ENCODE data around the gene MAML2.

MAML2 gene

GRCh38 chr11:96085319-96085930, 257.6 kb downstream of the MAML2 start:
- Histone ChIP-seq H3K27me3 (ENCODE audit: insufficient read depth, low read length) (no peaks in the 10 kb centered on the region), H3K4me1 (ENCODE audit: insufficient read depth, low read length) (peaks cover 47% of the 10 kb centered on the region), H3K36me3 (ENCODE audit: insufficient read depth, low read length) (no peaks in the 10 kb centered on the region), H2AFZ (ENCODE audit: low read depth, low read length) (no peak overlapping the region), H3K9me3 (ENCODE audit: low read length) (no peaks in the 10 kb centered on the region), H3K4me3 (ENCODE audit: low read length) (no peak overlapping the region)

- H3K36me3 ChIP-seq (ENCODE audit: insufficient read depth, low read length), result no peaks in the 10 kb centered on the region
- H3K4me1 ChIP-seq (ENCODE audit: insufficient read depth, low read length), result peaks cover 47% of the 10 kb centered on the region
- H2AFZ ChIP-seq (ENCODE audit: low read depth, low read length), result no peak overlapping the region
- H3K4me3 ChIP-seq (ENCODE audit: low read length), result no peak overlapping the region
- no peaks in the 10 kb centered on the region for H3K9me3 ChIP-seq (ENCODE audit: low read length)
- H3K27me3 ChIP-seq (ENCODE audit: insufficient read depth, low read length), result no peaks in the 10 kb centered on the region
Observed at GRCh38 chr11:96084610-96085318, 258.2 kb downstream of the MAML2 start.

- H3K4me3 ChIP-seq (ENCODE audit: low read length), result no peak overlapping the region
- no peaks in the 10 kb centered on the region for H3K36me3 ChIP-seq (ENCODE audit: insufficient read depth, low read length)
Observed at GRCh38 chr11:96082936-96083335, 260.1 kb downstream of the MAML2 start.

GRCh38 chr11:96082002-96082899, 260.7 kb downstream of the MAML2 start:
- Histone ChIP-seq H3K9me3 (ENCODE audit: low read length) (no peaks in the 10 kb centered on the region), H3K4me1 (ENCODE audit: insufficient read depth, low read length) (peaks cover 46% of the 10 kb centered on the region), H3K27me3 (ENCODE audit: insufficient read depth, low read length) (no peaks in the 10 kb centered on the region), H3K36me3 (ENCODE audit: insufficient read depth, low read length) (no peaks in the 10 kb centered on the region), H2AFZ (ENCODE audit: low read depth, low read length) (no peak overlapping the region), H3K4me3 (ENCODE audit: low read length) (no peak overlapping the region)

More at GRCh38 chr11:96082936-96083335, 260.1 kb downstream of the MAML2 start:
- peaks cover 47% of the 10 kb centered on the region for H3K4me1 ChIP-seq (ENCODE audit: insufficient read depth, low read length)
- no peaks in the 10 kb centered on the region for H3K9me3 ChIP-seq (ENCODE audit: low read length)
- H3K27me3 ChIP-seq (ENCODE audit: insufficient read depth, low read length), result no peaks in the 10 kb centered on the region
- H2AFZ ChIP-seq (ENCODE audit: low read depth, low read length), result no peak overlapping the region

DNA sequence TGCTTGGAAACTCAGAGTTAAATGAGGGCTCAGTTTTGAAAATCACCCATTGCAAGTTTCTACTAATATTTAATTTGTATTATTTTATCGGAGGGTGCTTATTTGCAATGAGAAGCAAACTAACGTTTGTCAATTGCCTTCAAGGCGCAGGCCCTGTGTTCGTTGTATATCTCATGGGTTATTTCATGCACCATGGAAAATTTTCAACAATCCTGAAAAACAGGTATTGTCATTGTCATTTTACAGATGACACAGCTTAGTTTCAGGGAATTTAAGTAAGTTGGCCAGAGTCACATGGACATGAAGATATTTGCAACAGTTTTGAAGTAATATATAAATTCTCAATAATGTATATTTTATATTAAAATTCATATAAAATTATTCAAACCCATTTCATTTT, 261.4 kb downstream of the MAML2 start:
- no peaks in the 10 kb centered on the region for H3K9me3 ChIP-seq (ENCODE audit: low read length)
- no peak overlapping the region for H2AFZ ChIP-seq (ENCODE audit: low read depth, low read length)
- no peaks in the 10 kb centered on the region for H3K36me3 ChIP-seq (ENCODE audit: insufficient read depth, low read length)
- H3K4me1 ChIP-seq (ENCODE audit: insufficient read depth, low read length), result peaks cover 43% of the 10 kb centered on the region
- no peak overlapping the region for H3K4me3 ChIP-seq (ENCODE audit: low read length)
- H3K27me3 ChIP-seq (ENCODE audit: insufficient read depth, low read length), result no peaks in the 10 kb centered on the region

- no peaks in the 10 kb centered on the region for H3K9me3 ChIP-seq (ENCODE audit: low read length)
- H3K4me3 ChIP-seq (ENCODE audit: low read length), result no peak overlapping the region
Observed at GRCh38 chr11:96079691-96080090, 263.3 kb downstream of the MAML2 start.

DNA sequence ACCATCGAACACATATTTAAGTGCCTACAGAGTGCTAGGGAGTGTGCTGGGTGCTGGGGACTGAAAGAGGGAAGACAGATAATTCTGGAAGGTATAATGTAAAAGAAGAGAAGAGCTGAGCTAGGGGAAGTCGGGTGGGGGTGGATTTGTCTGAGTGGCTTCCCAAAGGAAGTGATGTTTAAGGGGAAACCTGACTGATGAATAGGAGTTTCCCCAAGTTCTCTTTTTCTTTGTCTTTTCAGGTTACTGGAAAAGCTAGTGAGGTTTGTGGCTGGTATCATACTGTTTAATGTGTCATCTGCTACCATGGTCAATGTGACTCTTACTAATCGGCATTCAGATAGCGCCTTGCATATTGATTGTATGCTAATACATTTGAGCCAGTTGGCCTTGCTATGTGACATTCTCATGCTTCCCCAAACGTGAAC, 267.4 kb downstream of the MAML2 start:
- H3K36me3 ChIP-seq (ENCODE audit: insufficient read depth, low read length), result no peaks in the 10 kb centered on the region
- H3K27me3 ChIP-seq (ENCODE audit: insufficient read depth, low read length), result no peaks in the 10 kb centered on the region
- no peak overlapping the region for H3K4me3 ChIP-seq (ENCODE audit: low read length)
- H3K9me3 ChIP-seq (ENCODE audit: low read length), result no peaks in the 10 kb centered on the region
- H3K4me1 ChIP-seq (ENCODE audit: insufficient read depth, low read length), result peaks cover 26% of the 10 kb centered on the region
- no peak overlapping the region for H2AFZ ChIP-seq (ENCODE audit: low read depth, low read length)

More at GRCh38 chr11:96079691-96080090, 263.3 kb downstream of the MAML2 start:
- no peaks in the 10 kb centered on the region for H3K36me3 ChIP-seq (ENCODE audit: insufficient read depth, low read length)
- no peak overlapping the region for H2AFZ ChIP-seq (ENCODE audit: low read depth, low read length)
- H3K4me1 ChIP-seq (ENCODE audit: insufficient read depth, low read length), result peaks cover 43% of the 10 kb centered on the region
- H3K27me3 ChIP-seq (ENCODE audit: insufficient read depth, low read length), result no peaks in the 10 kb centered on the region

DNA sequence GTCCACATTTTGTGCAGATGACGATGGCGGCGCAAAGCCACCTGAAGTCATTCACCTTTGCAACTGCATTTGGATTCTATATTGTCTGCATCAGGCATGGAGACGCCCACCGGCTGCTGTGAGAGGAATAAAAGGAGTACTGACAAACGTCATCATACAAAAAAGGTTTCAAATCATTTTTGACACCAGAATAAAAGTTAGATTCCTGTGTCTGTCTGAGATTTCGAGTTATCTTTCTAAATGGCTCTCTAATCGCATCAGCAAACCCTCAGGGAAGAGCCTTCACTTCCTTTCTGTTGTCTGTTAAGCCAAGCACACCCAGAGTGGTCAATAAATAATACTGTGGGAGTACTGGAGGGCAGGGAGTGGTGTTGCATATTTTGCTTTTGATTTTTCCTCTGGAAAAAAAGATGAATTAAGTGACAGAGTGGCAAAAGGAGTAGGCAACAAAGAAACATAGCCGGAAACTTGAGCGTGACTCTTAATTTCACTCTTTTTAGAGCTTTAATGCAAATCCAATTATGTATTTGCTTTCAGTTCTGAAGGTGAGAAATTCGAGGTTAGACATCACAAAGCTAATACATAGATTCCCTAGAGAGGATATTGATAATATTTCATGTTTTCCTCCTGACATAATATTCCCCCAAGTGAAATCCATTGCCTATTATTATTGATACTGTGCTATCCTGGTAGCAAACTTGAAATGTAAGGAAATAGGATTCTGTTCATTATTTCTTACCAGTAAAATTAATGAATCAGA, 268.3 kb downstream of the MAML2 start:
- Histone ChIP-seq H3K36me3 (ENCODE audit: insufficient read depth, low read length) (no peaks in the 10 kb centered on the region), H3K4me1 (ENCODE audit: insufficient read depth, low read length) (peaks cover 26% of the 10 kb centered on the region), H3K9me3 (ENCODE audit: low read length) (no peaks in the 10 kb centered on the region), H3K27me3 (ENCODE audit: insufficient read depth, low read length) (no peaks in the 10 kb centered on the region), H2AFZ (ENCODE audit: low read depth, low read length) (no peak overlapping the region), H3K4me3 (ENCODE audit: low read length) (no peak overlapping the region)

- no peak overlapping the region for H3K4me3 ChIP-seq (ENCODE audit: low read length)
- no peaks in the 10 kb centered on the region for H3K36me3 ChIP-seq (ENCODE audit: insufficient read depth, low read length)
- peaks cover 26% of the 10 kb centered on the region for H3K4me1 ChIP-seq (ENCODE audit: insufficient read depth, low read length)
- no peak overlapping the region for H2AFZ ChIP-seq (ENCODE audit: low read depth, low read length)
- H3K27me3 ChIP-seq (ENCODE audit: insufficient read depth, low read length), result no peaks in the 10 kb centered on the region
- no peaks in the 10 kb centered on the region for H3K9me3 ChIP-seq (ENCODE audit: low read length)
Observed at GRCh38 chr11:96073536-96073935, 269.5 kb downstream of the MAML2 start.

DNA sequence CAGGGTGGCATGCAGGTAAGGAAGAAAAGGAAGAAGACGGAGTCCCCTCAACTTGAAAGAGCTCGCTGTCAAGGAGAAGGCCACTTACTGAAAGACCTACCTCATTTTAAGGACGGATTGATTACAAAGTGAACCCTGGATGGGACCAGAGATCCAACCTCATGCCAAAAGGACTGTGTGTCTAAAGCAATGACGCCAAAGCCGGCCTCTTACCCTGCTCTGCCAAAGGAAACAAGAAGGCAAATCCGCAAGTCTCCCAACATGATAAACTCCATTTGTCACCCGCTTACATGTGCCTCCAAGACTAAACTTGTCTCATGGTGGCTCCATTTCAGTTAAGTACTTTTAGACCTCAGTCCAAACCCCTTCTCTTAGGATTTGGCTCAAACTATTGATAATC, 270.4 kb downstream of the MAML2 start:
- H3K36me3 ChIP-seq (ENCODE audit: insufficient read depth, low read length), result no peaks in the 10 kb centered on the region
- no peak overlapping the region for H2AFZ ChIP-seq (ENCODE audit: low read depth, low read length)

GRCh38 chr11:96070453-96070852, 272.5 kb downstream of the MAML2 start:
- Histone ChIP-seq H3K9me3 (ENCODE audit: low read length) (no peaks in the 10 kb centered on the region), H3K4me3 (ENCODE audit: low read length) (no peak overlapping the region), H3K4me1 (ENCODE audit: insufficient read depth, low read length) (peaks cover 12% of the 10 kb centered on the region), H3K36me3 (ENCODE audit: insufficient read depth, low read length) (no peaks in the 10 kb centered on the region), H2AFZ (ENCODE audit: low read depth, low read length) (no peak overlapping the region), H3K27me3 (ENCODE audit: insufficient read depth, low read length) (no peaks in the 10 kb centered on the region)

More for the DNA sequence above, 270.4 kb downstream of the MAML2 start:
- Histone ChIP-seq H3K9me3 (ENCODE audit: low read length) (no peaks in the 10 kb centered on the region), H3K27me3 (ENCODE audit: insufficient read depth, low read length) (no peaks in the 10 kb centered on the region), H3K4me1 (ENCODE audit: insufficient read depth, low read length) (peaks cover 26% of the 10 kb centered on the region), H3K4me3 (ENCODE audit: low read length) (no peak overlapping the region)

GRCh38 chr11:96067160-96067559, 275.8 kb downstream of the MAML2 start:
- Histone ChIP-seq H2AFZ (ENCODE audit: low read depth, low read length) (no peak overlapping the region), H3K9me3 (ENCODE audit: low read length) (no peaks in the 10 kb centered on the region), H3K27me3 (ENCODE audit: insufficient read depth, low read length) (no peaks in the 10 kb centered on the region), H3K4me3 (ENCODE audit: low read length) (no peak overlapping the region), H3K36me3 (ENCODE audit: insufficient read depth, low read length) (no peaks in the 10 kb centered on the region), H3K4me1 (ENCODE audit: insufficient read depth, low read length) (peaks cover 4% of the 10 kb centered on the region)

All from neuron (in vitro differentiated cells).